Trophoblast cell (in vitro differentiated cells and primary cell): ENCODE results near the gene FRMD4A.

Source experiments
- DNase-seq, 2 donors: peaks; one replicate each; pipeline ENCODE4 v3.0.0-alpha.2; 2016
- H2AFZ ChIP-seq: 2 replicates; pipeline ENCODE4 v1.6.1; 2013; ENCODE audit warnings: low read length, moderate library complexity, mild to moderate bottlenecking; ENCODE audit not compliant: insufficient read depth, poor library complexity
- H2AK5ac ChIP-seq: 2 replicates; pipeline ENCODE4 v1.6.1; 2013; ENCODE audit warnings: mild to moderate bottlenecking, low read length
- H2BK120ac ChIP-seq: 2 replicates; pipeline ENCODE4 v1.6.1; 2013; ENCODE audit warnings: low read length, mild to moderate bottlenecking, moderate library complexity; ENCODE audit not compliant: insufficient read depth, poor library complexity
- H2BK12ac ChIP-seq: 2 replicates; pipeline ENCODE4 v1.6.1; 2013; ENCODE audit warnings: mild to moderate bottlenecking, low read length, moderate library complexity
- H2BK5ac ChIP-seq: 2 replicates; pipeline ENCODE4 v1.6.1; 2013; ENCODE audit warnings: low read length, low read depth, moderate library complexity, mild to moderate bottlenecking; ENCODE audit not compliant: poor library complexity
- H3K14ac ChIP-seq: 2 replicates; pipeline ENCODE4 v1.6.1; 2013; ENCODE audit warnings: mild to moderate bottlenecking, low read length
- H3K18ac ChIP-seq: 2 replicates; pipeline ENCODE4 v1.6.1; 2013; ENCODE audit warnings: mild to moderate bottlenecking, low read length
- H3K23ac ChIP-seq: 2 replicates; pipeline ENCODE4 v1.6.1; 2013; ENCODE audit warnings: low read length
- H3K27ac ChIP-seq: 2 replicates; pipeline ENCODE4 v1.5.1; 2013; ENCODE audit warnings: low read depth, mild to moderate bottlenecking, inconsistent platforms, low read length, moderate library complexity
- H3K27me3 ChIP-seq: 2 replicates; pipeline ENCODE4 v1.6.1; 2013; ENCODE audit warnings: inconsistent platforms, mild to moderate bottlenecking, low read length, moderate library complexity; ENCODE audit not compliant: insufficient read depth
- H3K36me3 ChIP-seq, 2 experiments: 1 replicate in 1 of 2; 2 replicates in 1 of 2; pipeline ENCODE4 v1.6.1; 2013; ENCODE audit warnings: low read length in 2 of 2, mild to moderate bottlenecking in 2 of 2, moderate library complexity in 1 of 2; ENCODE audit not compliant: insufficient read depth in 2 of 2, control insufficient read depth in 1 of 2
- H3K4ac ChIP-seq: 2 replicates; pipeline ENCODE4 v1.6.1; 2013; ENCODE audit warnings: low read depth, mild to moderate bottlenecking, low read length, moderate library complexity
- H3K4me1 ChIP-seq, 2 experiments: 1 replicate in 1 of 2; 2 replicates in 1 of 2; pipeline ENCODE4 v1.6.1; 2013; ENCODE audit warnings: low read length in 2 of 2, mild to moderate bottlenecking in 2 of 2, moderate library complexity in 1 of 2; ENCODE audit not compliant: insufficient read depth in 2 of 2, control insufficient read depth in 1 of 2
- H3K4me2 ChIP-seq: 2 replicates; pipeline ENCODE4 v1.6.1; 2013; ENCODE audit warnings: inconsistent platforms, mild to moderate bottlenecking, low read length, moderate library complexity
- H3K4me3 ChIP-seq: 2 replicates; pipeline ENCODE4 v1.5.1; 2013; ENCODE audit warnings: mild to moderate bottlenecking, low read depth, low read length, inconsistent platforms
- H3K79me1 ChIP-seq: one replicate; pipeline ENCODE4 v1.6.1; 2013; ENCODE audit warnings: low read length
- H3K79me2 ChIP-seq: 2 replicates; pipeline ENCODE4 v1.6.1; 2013; ENCODE audit warnings: low read length, mild to moderate bottlenecking; ENCODE audit not compliant: control insufficient read depth, insufficient read depth, poor library complexity
- H3K9ac ChIP-seq: 2 replicates; pipeline ENCODE4 v1.6.1; 2013; ENCODE audit warnings: mild to moderate bottlenecking, low read length
- H3K9me3 ChIP-seq: 2 replicates; pipeline ENCODE4 v1.6.1; 2013; ENCODE audit warnings: low read depth, mild to moderate bottlenecking, control low read depth, inconsistent platforms, low read length; ENCODE audit not compliant: insufficient read depth
- H4K12ac ChIP-seq: 2 replicates; pipeline ENCODE4 v1.6.1; 2013; ENCODE audit warnings: low read depth, mild to moderate bottlenecking, low read length, moderate library complexity
- H4K8ac ChIP-seq: 2 replicates; pipeline ENCODE4 v1.6.1; 2013; ENCODE audit warnings: low read depth, mild to moderate bottlenecking, low read length, moderate library complexity
- H4K91ac ChIP-seq: one replicate; pipeline ENCODE4 v1.6.1; 2013; ENCODE audit warnings: low read depth, mild to moderate bottlenecking, low read length, moderate library complexity
- WGBS: extraction: QIAGEN DNeasy Blood & Tissue Kit; methylation state at CpG from one replicate; pipeline ENCODE4 v1.1.7; 2013; ENCODE audit warnings: missing lambda C conversion rate; ENCODE audit not compliant: insufficient read length, insufficient coverage; ENCODE audit errors: extremely low coverage; 5-methylcytosine and 5-hydroxymethylcytosine counted together

Gene FRMD4A

DNA sequence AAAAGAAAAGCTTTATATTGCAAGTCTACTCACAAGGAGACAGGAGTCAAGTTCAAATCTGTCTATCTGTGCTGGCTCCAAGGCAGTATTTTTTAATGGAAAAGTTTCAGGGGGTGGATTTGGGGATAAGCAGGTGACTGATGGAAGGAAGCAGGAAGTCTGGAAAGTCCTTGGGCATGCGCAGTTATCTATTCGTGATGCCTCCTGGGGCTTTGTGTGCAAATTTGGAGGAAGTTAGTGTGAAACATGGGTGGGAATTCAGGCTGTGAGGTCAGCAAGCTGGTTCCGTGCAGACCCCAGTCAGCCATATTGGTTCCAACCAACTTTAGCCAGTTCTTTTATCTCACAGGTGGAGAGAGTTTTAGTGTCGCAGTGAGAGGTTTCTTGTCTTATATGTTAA, 140.0 kb downstream of the FRMD4A start:
- no CpG with 5 or more reads among the region's 4 CpGs for WGBS
- Histone ChIP-seq H3K4me1 (peaks cover 6% of the 10 kb centered on the region in 2 experiments), H2BK5ac (peak overlapping the region; percentile 20), H3K9me3 (no peaks in the 10 kb centered on the region), H3K23ac (no peak overlapping the region), H3K4ac (no peak overlapping the region), H3K4me2 (no peak overlapping the region), H4K91ac (peak overlapping the region; percentile 33), H2AK5ac (no peak overlapping the region), H2BK120ac (peak overlapping the region; percentile 28), H3K4me3 (no peak overlapping the region), H4K8ac (no peak overlapping the region), H3K18ac (no peak overlapping the region), H3K79me1 (peaks cover 1% of the 10 kb centered on the region), H3K9ac (no peak overlapping the region), H2AFZ (no peak overlapping the region), H2BK12ac (peak overlapping the region; percentile 68), H3K36me3 (no peaks in the 10 kb centered on the region), H3K14ac (no peak overlapping the region), H3K27ac (no peak overlapping the region), H3K27me3 (no peaks in the 10 kb centered on the region), H4K12ac (no peak overlapping the region), H3K79me2 (no peaks in the 10 kb centered on the region)
- DNase-seq = no peak

DNA sequence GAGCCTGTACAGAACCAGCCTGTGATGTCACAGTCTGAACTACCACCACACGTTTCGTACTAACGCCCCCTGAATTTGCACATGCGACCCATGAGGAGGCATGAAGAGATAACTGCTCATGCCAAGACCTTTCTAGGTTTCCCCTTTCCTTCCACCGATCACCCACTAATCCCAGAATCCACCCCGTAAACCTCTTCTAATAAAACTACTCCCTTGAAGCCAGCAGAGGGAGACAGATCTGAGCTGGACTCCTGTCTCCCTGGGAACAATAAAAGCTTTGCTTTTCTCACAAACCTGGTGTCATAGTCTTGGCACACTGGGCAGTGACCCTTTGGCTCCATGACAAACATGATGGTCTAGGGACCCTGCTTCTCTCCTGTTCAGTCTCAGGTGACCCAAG, 144.5 kb downstream of the FRMD4A start:
- no peak overlapping the region for H3K23ac ChIP-seq
- 100% methylated on average over 2 of the region's 6 CpGs for WGBS
- H3K27me3 ChIP-seq = no peaks in the 10 kb centered on the region

DNA sequence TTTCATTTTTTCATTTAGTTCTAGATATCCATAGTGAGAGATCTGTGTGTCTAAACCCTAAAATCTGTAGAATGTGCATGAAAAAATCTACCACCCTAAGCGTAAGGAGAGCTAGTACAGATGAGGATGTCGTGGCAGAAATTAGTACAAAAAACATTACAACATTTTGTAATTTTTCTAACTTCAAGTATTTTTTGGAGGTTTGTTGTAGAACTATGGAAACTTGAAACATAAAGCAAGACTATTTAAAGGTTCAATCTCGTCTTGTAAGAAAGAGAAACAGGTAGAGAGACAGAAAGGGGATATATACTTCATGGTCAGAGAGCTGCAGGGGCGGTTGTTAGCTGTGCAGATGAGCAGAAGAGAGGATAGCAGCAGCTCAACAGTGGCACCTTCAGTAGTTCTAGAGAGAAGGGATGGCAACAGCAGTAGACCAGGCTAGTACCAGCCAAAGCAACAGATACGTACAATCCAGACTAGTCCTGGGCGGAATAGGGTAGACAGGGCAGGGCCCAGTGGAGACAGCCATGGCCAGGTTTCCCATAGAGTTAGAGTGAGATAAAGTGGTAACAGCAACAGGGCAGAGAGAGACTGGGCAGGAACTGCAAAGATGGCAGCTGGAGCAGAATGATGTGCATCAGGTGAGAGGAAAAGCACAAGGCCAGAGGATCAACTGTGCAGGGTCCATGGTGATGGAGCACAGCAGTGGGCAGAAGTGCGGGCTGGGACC, 145.2 kb downstream of the FRMD4A start:
- no peak overlapping the region for H3K4me2 ChIP-seq
- no peak overlapping the region for H4K8ac ChIP-seq
- H3K4ac ChIP-seq = no peak overlapping the region
- DNase-seq = peak; percentile 81 to 91
- H3K27me3 ChIP-seq = no peaks in the 10 kb centered on the region
- H3K79me1 ChIP-seq = peaks cover 7% of the 10 kb centered on the region
- no peak overlapping the region for H3K27ac ChIP-seq
- no peak overlapping the region for H2AK5ac ChIP-seq
- H4K12ac ChIP-seq = no peak overlapping the region
- H2AFZ ChIP-seq = peak overlapping the region; percentile 30
- no peak overlapping the region for H3K14ac ChIP-seq
- WGBS = no CpG with 5 or more reads among the region's 7 CpGs
- peak overlapping the region; percentile 7 for H3K4me3 ChIP-seq
- no peaks in the 10 kb centered on the region for H3K9me3 ChIP-seq
- H4K91ac ChIP-seq = no peak overlapping the region
- H2BK5ac ChIP-seq = no peak overlapping the region
- H3K4me1 ChIP-seq = peaks cover 6% of the 10 kb centered on the region in 2 experiments
- H3K36me3 ChIP-seq = no peaks in the 10 kb centered on the region
- H3K79me2 ChIP-seq = no peaks in the 10 kb centered on the region
- H3K18ac ChIP-seq = no peak overlapping the region
- no peak overlapping the region for H2BK12ac ChIP-seq
- no peak overlapping the region for H3K9ac ChIP-seq
- no peak overlapping the region for H3K23ac ChIP-seq
- no peak overlapping the region for H2BK120ac ChIP-seq

More for the DNA sequence above, 144.5 kb downstream of the FRMD4A start:
- DNase-seq = no peak
- Histone ChIP-seq H3K27ac (no peak overlapping the region), H3K4me2 (no peak overlapping the region), H3K79me1 (peaks cover 7% of the 10 kb centered on the region), H4K91ac (no peak overlapping the region), H3K4ac (no peak overlapping the region), H3K4me1 (peaks cover 6% of the 10 kb centered on the region in 2 experiments), H4K8ac (no peak overlapping the region), H3K9me3 (no peaks in the 10 kb centered on the region), H3K18ac (no peak overlapping the region), H2BK12ac (no peak overlapping the region), H2AK5ac (no peak overlapping the region), H3K14ac (no peak overlapping the region), H2AFZ (no peak overlapping the region), H3K4me3 (no peak overlapping the region), H3K36me3 (no peaks in the 10 kb centered on the region), H4K12ac (no peak overlapping the region), H3K9ac (no peak overlapping the region), H2BK5ac (no peak overlapping the region), H3K79me2 (no peaks in the 10 kb centered on the region), H2BK120ac (no peak overlapping the region)

DNA sequence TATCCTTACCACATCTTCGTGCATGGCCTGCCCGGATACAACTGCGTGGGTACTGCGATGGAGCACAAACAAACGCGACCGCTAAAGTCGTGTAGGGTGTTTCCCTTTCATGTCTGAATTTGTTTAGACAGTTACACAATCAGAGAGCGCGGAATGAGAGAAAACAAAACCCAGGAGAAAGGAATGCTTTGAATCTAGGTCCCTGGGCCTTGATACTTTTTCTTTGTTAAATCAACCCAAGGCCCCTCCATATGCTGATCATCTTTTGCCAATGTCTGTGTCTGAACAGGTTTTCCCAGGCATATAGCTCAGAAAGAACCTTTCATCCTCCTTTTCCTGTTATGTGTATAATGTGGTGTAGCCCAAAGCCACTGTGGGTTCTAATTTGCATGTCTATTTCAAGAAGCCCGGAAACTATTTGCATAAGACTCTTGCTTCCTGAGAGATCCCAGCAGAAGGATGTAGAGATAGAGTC, 145.8 kb downstream of the FRMD4A start:
- H2AFZ ChIP-seq = no peak overlapping the region
- WGBS = no CpG with 5 or more reads among the region's 11 CpGs
- no peak overlapping the region for H3K4me3 ChIP-seq
- H2BK120ac ChIP-seq = no peak overlapping the region
- no peak overlapping the region for H3K4ac ChIP-seq
- no peak overlapping the region for H3K14ac ChIP-seq
- H3K4me1 ChIP-seq = peaks cover 6% of the 10 kb centered on the region in 2 experiments
- no peak overlapping the region for H3K23ac ChIP-seq
- peak overlapping the region; percentile 70 for H4K8ac ChIP-seq
- H3K9me3 ChIP-seq = no peaks in the 10 kb centered on the region
- H2BK5ac ChIP-seq = no peak overlapping the region
- no peak overlapping the region for H3K27ac ChIP-seq
- H3K36me3 ChIP-seq = no peaks in the 10 kb centered on the region
- peaks cover 7% of the 10 kb centered on the region for H3K79me1 ChIP-seq
- peak; percentile 35 to 72 for DNase-seq
- no peak overlapping the region for H2AK5ac ChIP-seq
- H3K27me3 ChIP-seq = no peaks in the 10 kb centered on the region
- H4K12ac ChIP-seq = no peak overlapping the region
- no peaks in the 10 kb centered on the region for H3K79me2 ChIP-seq
- H3K4me2 ChIP-seq = no peak overlapping the region
- no peak overlapping the region for H4K91ac ChIP-seq
- H2BK12ac ChIP-seq = no peak overlapping the region
- H3K9ac ChIP-seq = no peak overlapping the region
- no peak overlapping the region for H3K18ac ChIP-seq
